Measurements from ENCODE around the gene SBNO2.
A peak's percentile ranks its signal among the peaks of the same experiment; 100 is the strongest.

The SBNO2 gene

GRCh38 chr19:1088416-1089010 lies 85.6 kb downstream of the SBNO2 start:
- H3K27ac ChIP-seq (ENCODE audit: insufficient read depth in 1 of 2, low read depth in 1 of 2, low read length in 2 of 2, poor library complexity in 1 of 2, severe bottlenecking in 2 of 2) = peak overlapping the region in 1 of 2 experiments; percentile 49
- WGBS (ENCODE audit: insufficient coverage) = 78% methylated on average over 24 of the region's 27 CpGs
- ChIA-PET POLR2A (interaction anchor here (0.6 to 1.3 kb wide), 5 partner anchors 10 to 23 kb away, joined by 3 to 5 read pairs (median 3); no protein-coding TSS in a partner anchor), CTCF (interaction anchor here (0.6 to 7.1 kb wide), 6 partner anchors 13 to 69 kb away, joined by 3 to 34 read pairs (median 5); partner anchors contain the start of genes ABCA7 and ARHGAP45)
- peaks cover 8 to 64% (median 46%) of the 10 kb centered on the region in 4 experiments for H3K36me3 ChIP-seq (ENCODE audit: control insufficient read depth in 4 of 4, insufficient read depth in 4 of 4, low read length in 3 of 4)
- no peaks in the 10 kb centered on the region for H3K27me3 ChIP-seq (replicated peaks in 2 of 5; ENCODE audit: control insufficient read depth in 4 of 5, insufficient read depth in 5 of 5, low read length in 4 of 5)
- H3K4me1 ChIP-seq (ENCODE audit: control extremely low read depth in 1 of 4, control insufficient read depth in 4 of 4, insufficient read depth in 4 of 4, low read length in 3 of 4) = peaks cover 2 to 41% (median 38%) of the 10 kb centered on the region in 4 experiments
- H3K9me3 ChIP-seq (ENCODE audit: control extremely low read depth in 1 of 5, control insufficient read depth in 4 of 5, insufficient read depth in 2 of 5, low read depth in 1 of 5, low read length in 4 of 5) = no peaks in the 10 kb centered on the region
- no peak for DNase-seq
- H3K4me3 ChIP-seq (ENCODE audit: control insufficient read depth in 1 of 7, extremely low read depth in 1 of 7, insufficient read depth in 4 of 7, low read depth in 2 of 7, low read length in 6 of 7) = peak overlapping the region in 3 of 7 experiments; percentile 24 to 36 (median 35)

- ChIA-PET POLR2A (interaction anchor here (0.6 to 1.3 kb wide), 5 partner anchors 9 to 23 kb away, joined by 3 to 5 read pairs (median 3); no protein-coding TSS in a partner anchor), CTCF (interaction anchor here (0.6 to 7.1 kb wide), 6 partner anchors 9 to 224 kb away, joined by 3 to 34 read pairs (median 4); partner anchors contain the start of gene ARHGAP45)
- Histone ChIP-seq H3K4me3 (ENCODE audit: control insufficient read depth in 1 of 7, extremely low read depth in 1 of 7, insufficient read depth in 4 of 7, low read depth in 2 of 7, low read length in 6 of 7) (peak overlapping the region in 2 of 7 experiments; percentile 2 to 23), H3K27ac (ENCODE audit: insufficient read depth in 1 of 2, low read depth in 1 of 2, low read length in 2 of 2, poor library complexity in 1 of 2, severe bottlenecking in 2 of 2) (peak overlapping the region in 1 of 2 experiments; percentile 49), H3K27me3 (replicated peaks in 2 of 5; ENCODE audit: control insufficient read depth in 4 of 5, insufficient read depth in 5 of 5, low read length in 4 of 5) (no peaks in the 10 kb centered on the region), H3K4me1 (ENCODE audit: control extremely low read depth in 1 of 4, control insufficient read depth in 4 of 4, insufficient read depth in 4 of 4, low read length in 3 of 4) (peaks cover 2 to 39% (median 37%) of the 10 kb centered on the region in 4 experiments), H3K36me3 (ENCODE audit: control insufficient read depth in 4 of 4, insufficient read depth in 4 of 4, low read length in 3 of 4) (peaks cover 8 to 65% (median 48%) of the 10 kb centered on the region in 4 experiments), H3K9me3 (ENCODE audit: control extremely low read depth in 1 of 5, control insufficient read depth in 4 of 5, insufficient read depth in 2 of 5, low read depth in 1 of 5, low read length in 4 of 5) (no peaks in the 10 kb centered on the region)
- peak; percentile 86 to 95 (median 94) for DNase-seq
- 5% methylated on average over 25 of the region's 27 CpGs for WGBS (ENCODE audit: insufficient coverage)
Measured at GRCh38 chr19:1087813-1088415, 86.2 kb downstream of the SBNO2 start.

- ChIA-PET POLR2A (no interaction called here), CTCF (interaction anchor here (1.0 to 7.1 kb wide), 8 partner anchors 9 to 223 kb away, joined by 3 to 34 read pairs (median 4); partner anchors contain the start of gene ARHGAP45)
- WGBS (ENCODE audit: insufficient coverage) = 86% methylated on average over 19 of the region's 21 CpGs
- Histone ChIP-seq H3K36me3 (ENCODE audit: control insufficient read depth in 4 of 4, insufficient read depth in 4 of 4, low read length in 3 of 4) (peaks cover 9 to 66% (median 48%) of the 10 kb centered on the region in 4 experiments), H3K4me1 (ENCODE audit: control extremely low read depth in 1 of 4, control insufficient read depth in 4 of 4, insufficient read depth in 4 of 4, low read length in 3 of 4) (peaks cover 2 to 38% (median 37%) of the 10 kb centered on the region in 4 experiments), H3K27me3 (replicated peaks in 2 of 5; ENCODE audit: control insufficient read depth in 4 of 5, insufficient read depth in 5 of 5, low read length in 4 of 5) (no peaks in the 10 kb centered on the region), H3K9me3 (ENCODE audit: control extremely low read depth in 1 of 5, control insufficient read depth in 4 of 5, insufficient read depth in 2 of 5, low read depth in 1 of 5, low read length in 4 of 5) (no peaks in the 10 kb centered on the region), H3K27ac (ENCODE audit: insufficient read depth in 1 of 2, low read depth in 1 of 2, low read length in 2 of 2, poor library complexity in 1 of 2, severe bottlenecking in 2 of 2) (no peak overlapping the region), H3K4me3 (ENCODE audit: control insufficient read depth in 1 of 7, extremely low read depth in 1 of 7, insufficient read depth in 4 of 7, low read depth in 2 of 7, low read length in 6 of 7) (no peak overlapping the region)
- no peak for DNase-seq
Measured at GRCh38 chr19:1086613-1087012, 87.5 kb downstream of the SBNO2 start.

- peaks cover 2 to 38% (median 37%) of the 10 kb centered on the region in 4 experiments for H3K4me1 ChIP-seq (ENCODE audit: control extremely low read depth in 1 of 4, control insufficient read depth in 4 of 4, insufficient read depth in 4 of 4, low read length in 3 of 4)
- ChIA-PET CTCF (interaction anchor here (1.0 to 7.1 kb wide), 10 partner anchors 9 to 222 kb away, joined by 3 to 34 read pairs (median 4); partner anchors contain the start of gene ARHGAP45), POLR2A (no interaction called here)
- H3K27ac ChIP-seq (ENCODE audit: insufficient read depth in 1 of 2, low read depth in 1 of 2, low read length in 2 of 2, poor library complexity in 1 of 2, severe bottlenecking in 2 of 2) = no peak overlapping the region
- peaks cover 7 to 67% (median 49%) of the 10 kb centered on the region in 4 experiments for H3K36me3 ChIP-seq (ENCODE audit: control insufficient read depth in 4 of 4, insufficient read depth in 4 of 4, low read length in 3 of 4)
- H3K9me3 ChIP-seq (ENCODE audit: control extremely low read depth in 1 of 5, control insufficient read depth in 4 of 5, insufficient read depth in 2 of 5, low read depth in 1 of 5, low read length in 4 of 5) = no peaks in the 10 kb centered on the region
- no peak for DNase-seq
- WGBS (ENCODE audit: insufficient coverage) = 94% methylated on average over 32 of the region's 38 CpGs
- no peak overlapping the region for H3K4me3 ChIP-seq (ENCODE audit: control insufficient read depth in 1 of 7, extremely low read depth in 1 of 7, insufficient read depth in 4 of 7, low read depth in 2 of 7, low read length in 6 of 7)
- no peaks in the 10 kb centered on the region for H3K27me3 ChIP-seq (replicated peaks in 2 of 5; ENCODE audit: control insufficient read depth in 4 of 5, insufficient read depth in 5 of 5, low read length in 4 of 5)
Measured at GRCh38 chr19:1085676-1086442, 88.2 kb downstream of the SBNO2 start.

GRCh38 chr19:1085053-1085658 lies 88.9 kb downstream of the SBNO2 start:
- ChIA-PET CTCF (interaction anchor here (1.0 to 7.1 kb wide), 7 partner anchors 8 to 222 kb away, joined by 3 to 34 read pairs (median 3); partner anchors contain the start of gene ARHGAP45), POLR2A (no interaction called here)
- peaks cover 2 to 38% (median 37%) of the 10 kb centered on the region in 4 experiments for H3K4me1 ChIP-seq (ENCODE audit: control extremely low read depth in 1 of 4, control insufficient read depth in 4 of 4, insufficient read depth in 4 of 4, low read length in 3 of 4)
- H3K36me3 ChIP-seq (ENCODE audit: control insufficient read depth in 4 of 4, insufficient read depth in 4 of 4, low read length in 3 of 4) = peaks cover 7 to 70% (median 53%) of the 10 kb centered on the region in 4 experiments
- 83% methylated on average over 5 of the region's 8 CpGs for WGBS (ENCODE audit: insufficient coverage)
- DNase-seq = no peak
- H3K4me3 ChIP-seq (ENCODE audit: control insufficient read depth in 1 of 7, extremely low read depth in 1 of 7, insufficient read depth in 4 of 7, low read depth in 2 of 7, low read length in 6 of 7) = no peak overlapping the region
- no peaks in the 10 kb centered on the region for H3K27me3 ChIP-seq (replicated peaks in 2 of 5; ENCODE audit: control insufficient read depth in 4 of 5, insufficient read depth in 5 of 5, low read length in 4 of 5)
- H3K9me3 ChIP-seq (ENCODE audit: control extremely low read depth in 1 of 5, control insufficient read depth in 4 of 5, insufficient read depth in 2 of 5, low read depth in 1 of 5, low read length in 4 of 5) = no peaks in the 10 kb centered on the region
- no peak overlapping the region for H3K27ac ChIP-seq (ENCODE audit: insufficient read depth in 1 of 2, low read depth in 1 of 2, low read length in 2 of 2, poor library complexity in 1 of 2, severe bottlenecking in 2 of 2)

- Histone ChIP-seq H3K27ac (ENCODE audit: insufficient read depth in 1 of 2, low read depth in 1 of 2, low read length in 2 of 2, poor library complexity in 1 of 2, severe bottlenecking in 2 of 2) (no peak overlapping the region), H3K9me3 (ENCODE audit: control extremely low read depth in 1 of 5, control insufficient read depth in 4 of 5, insufficient read depth in 2 of 5, low read depth in 1 of 5, low read length in 4 of 5) (no peaks in the 10 kb centered on the region), H3K27me3 (replicated peaks in 2 of 5; ENCODE audit: control insufficient read depth in 4 of 5, insufficient read depth in 5 of 5, low read length in 4 of 5) (no peaks in the 10 kb centered on the region), H3K4me3 (ENCODE audit: control insufficient read depth in 1 of 7, extremely low read depth in 1 of 7, insufficient read depth in 4 of 7, low read depth in 2 of 7, low read length in 6 of 7) (no peak overlapping the region), H3K36me3 (ENCODE audit: control insufficient read depth in 4 of 4, insufficient read depth in 4 of 4, low read length in 3 of 4) (peaks cover 7 to 74% (median 59%) of the 10 kb centered on the region in 4 experiments), H3K4me1 (ENCODE audit: control extremely low read depth in 1 of 4, control insufficient read depth in 4 of 4, insufficient read depth in 4 of 4, low read length in 3 of 4) (peaks cover 2 to 32% (median 32%) of the 10 kb centered on the region in 4 experiments)
- CTCF ChIA-PET = interaction anchor here (1.0 to 1.3 kb wide), 5 partner anchors 12 to 68 kb away, joined by 3 read pairs; no protein-coding TSS in a partner anchor
- DNase-seq = no peak
- POLR2A ChIA-PET = no interaction called here
- 97% methylated on average over 36 of the region's 43 CpGs for WGBS (ENCODE audit: insufficient coverage)
Measured at GRCh38 chr19:1084024-1084868, 89.8 kb downstream of the SBNO2 start.
